Measurements from ENCODE around the gene TRABD2A. TPM values are rescaled to one million over a fixed set of nuclear protein-coding genes. Genes with fewer than 3 reads are reported as not detected.

The TRABD2A gene
- total RNA-seq, 1 experiment from 2014 or later: 0.68 TPM

GRCh38 chr2:84906900-84907714 lies 26.2 kb upstream of the TRABD2A start:
- TF ChIP-seq CTCF (IDR thresholded peaks at IDR 0.05; ENCODE audit: unreplicated experiment): no peak
- H3K4me3 Mint-ChIP-seq (ENCODE audit: low read depth, unreplicated experiment): peak overlapping the region; percentile 86

GRCh38 chr2:84906108-84906899 lies 25.4 kb upstream of the TRABD2A start:
- intact Hi-C loops (cut with micrococcal nuclease; ENCODE audit: unreplicated experiment): no loop called here
- Mint-ChIP-seq H3K9me3 (ENCODE audit: low read depth, unreplicated experiment) (peaks cover 8% of the 10 kb centered on the region), H3K27me3 (ENCODE audit: unreplicated experiment) (no peaks in the 10 kb centered on the region), H3K4me1 (ENCODE audit: low read depth, unreplicated experiment) (peaks cover 23% of the 10 kb centered on the region), H3K4me3 (ENCODE audit: low read depth, unreplicated experiment) (peak overlapping the region; percentile 86), H3K27ac (ENCODE audit: unreplicated experiment) (peak overlapping the region; percentile 98), H3K36me3 (ENCODE audit: insufficient read depth, unreplicated experiment) (peaks cover 55% of the 10 kb centered on the region)
- DNase-seq: no peak
- CTCF ChIA-PET: interaction anchor here (0.7 to 4.1 kb wide), 5 partner anchors 14 to 113 kb away, joined by 3 to 24 read pairs (median 6); no protein-coding TSS in a partner anchor
- no peak for TF ChIP-seq CTCF (IDR thresholded peaks at IDR 0.05; ENCODE audit: unreplicated experiment)
- BruUV-seq (replicated peaks): TSS peak; percentile 98

More at GRCh38 chr2:84906900-84907714, 26.2 kb upstream of the TRABD2A start:
- Mint-ChIP-seq H3K9me3 (ENCODE audit: low read depth, unreplicated experiment) (peaks cover 8% of the 10 kb centered on the region), H3K36me3 (ENCODE audit: insufficient read depth, unreplicated experiment) (peaks cover 55% of the 10 kb centered on the region), H3K27me3 (ENCODE audit: unreplicated experiment) (no peaks in the 10 kb centered on the region), H3K4me1 (ENCODE audit: low read depth, unreplicated experiment) (peaks cover 23% of the 10 kb centered on the region), H3K27ac (ENCODE audit: unreplicated experiment) (peak overlapping the region; percentile 98)
- no TSS peak for BruUV-seq (replicated peaks)
- DNase-seq: peak; percentile 36
- CTCF ChIA-PET: interaction anchor here (0.6 to 4.1 kb wide), 7 partner anchors 13 to 448 kb away, joined by 3 to 24 read pairs (median 6); partner anchors contain the start of gene SUCLG1
- intact Hi-C loops (cut with micrococcal nuclease; ENCODE audit: unreplicated experiment): no loop called here

- intact Hi-C loops (cut with micrococcal nuclease; ENCODE audit: unreplicated experiment): no loop called here
- Mint-ChIP-seq H3K36me3 (ENCODE audit: insufficient read depth, unreplicated experiment) (peaks cover 55% of the 10 kb centered on the region), H3K4me3 (ENCODE audit: low read depth, unreplicated experiment) (peak within 1 kb of the TSS; percentile 86), H3K9me3 (ENCODE audit: low read depth, unreplicated experiment) (peaks cover 8% of the 10 kb centered on the region), H3K4me1 (ENCODE audit: low read depth, unreplicated experiment) (peaks cover 31% of the 10 kb centered on the region), H3K27ac (ENCODE audit: unreplicated experiment) (peak within 1 kb of the TSS; percentile 98), H3K27me3 (ENCODE audit: unreplicated experiment) (no peaks in the 10 kb centered on the region)
- BruUV-seq (replicated peaks): no TSS peak
- CTCF ChIA-PET: interaction anchor here (1.2 to 4.1 kb wide), 2 partner anchors 21 to 114 kb away, joined by 3 to 24 read pairs; no protein-coding TSS in a partner anchor
- DNase-seq: peak; percentile 92
- no peak for TF ChIP-seq CTCF (IDR thresholded peaks at IDR 0.05; ENCODE audit: unreplicated experiment)
Measured at GRCh38 chr2:84905181-84906107, 24.6 kb upstream of the TRABD2A start, which contains the start of gene TMSB10. Gene TMSB10, plus strand, starts transcription at chr2:84905656.
